ENCODE data around the gene MAMSTR. TPM values are rescaled to one million over a fixed set of nuclear protein-coding genes. Genes with fewer than 3 reads are reported as not detected.

The MAMSTR gene
- total and polyA plus RNA-seq, 9 of the 15 experiments (the other 6 are each of a cell fraction or from before 2014, with no cell fraction given), result 0.08 to 1.00 (median 0.40) TPM; not detected in 1

- TF ChIP-seq SP2 (IDR thresholded peaks at IDR 0.05; ENCODE audit: extremely low read depth, low read depth, low read length, poor library complexity, severe bottlenecking) (peak; percentile 66), SRSF9 (IDR thresholded peaks at IDR 0.05; ENCODE audit: borderline replicate concordance, low read depth, low read length) (no peak), ZNF609 (CRISPR knock-in tag; IDR thresholded peaks at IDR 0.05; ENCODE audit: borderline replicate concordance) (no peak), PYGO2 (tag; IDR thresholded peaks at IDR 0.05) (no peak), ATF7 (IDR thresholded peaks at IDR 0.05) (peak; percentile 78), ZFX (CRISPR knock-in tag; IDR thresholded peaks at IDR 0.05) (peak; percentile 58), FIP1L1 (IDR thresholded peaks at IDR 0.05; ENCODE audit: low read depth, low read length, poor library complexity, severe bottlenecking) (peak; percentile 41), FOS (IDR thresholded peaks at IDR 0.05; ENCODE audit: extremely low read depth, insufficient read length) (peak; percentile 80), RB1 (IDR thresholded peaks at IDR 0.05; ENCODE audit: low read depth) (peak; percentile 78), ASH1L (IDR thresholded peaks at IDR 0.05; ENCODE audit: borderline replicate concordance, low read depth, partially characterized antibody) (peak; percentile 76), SIN3B (IDR thresholded peaks at IDR 0.05; ENCODE audit: low read depth) (0 out of 2 replicates have a peak, but pooled peaks have one; percentile 27), THAP12 (CRISPR knock-in tag; IDR thresholded peaks at IDR 0.05) (peak; percentile 40; the same call in 1 of the 2 replicates), ZNF639 (CRISPR knock-in tag; conservative IDR thresholded peaks at IDR 0.05 in 1 of 2, IDR thresholded peaks at IDR 0.05 in 1 of 2) (peak in 1 of 2 experiments; percentile 73; a peak in 1 of 4 replicates), TEAD1 (CRISPR knock-in tag; IDR thresholded peaks at IDR 0.05) (peak in 1 of 2 experiments; percentile 72; a peak in 1 of 4 replicates)
Observed at GRCh38 chr19:48713864-48714755, 5.4 kb downstream of the MAMSTR start (continued).

All from K562 (cell line).